Central memory CD4-positive, alpha-beta T cell (primary cell): Measurements from ENCODE around the gene MOAP1.
"Not testable (repeated sequence)": the region's sequence is repeated elsewhere in the genome, so short reads cannot be mapped to it uniquely, and the experiment has no call there.

ENCODE experiments used
- DNase-seq: peaks from one replicate; pipeline ENCODE4 v3.0.0; 2022
- total RNA-seq, 3 experiments: gene quantifications; one replicate each; lab custom pipeline; 2026; lab: John Stamatoyannopoulos, UW

The MOAP1 gene
- total RNA-seq: 31.5 to 117 (median 109) reads per million in 3 experiments

- peak; percentile 93 for DNase-seq
These were observed at the start of gene MOAP1, which contains the start of gene LYSET for GRCh38 chr14:93184391-93185348. Gene MOAP1, minus strand, starts transcription at chr14:93184897. Its CDS starts 655 bp downstream, at chr14:93184242. Gene LYSET, plus strand, starts transcription at chr14:93185317. Its CDS starts 89 bp downstream, at chr14:93185406.

DNA sequence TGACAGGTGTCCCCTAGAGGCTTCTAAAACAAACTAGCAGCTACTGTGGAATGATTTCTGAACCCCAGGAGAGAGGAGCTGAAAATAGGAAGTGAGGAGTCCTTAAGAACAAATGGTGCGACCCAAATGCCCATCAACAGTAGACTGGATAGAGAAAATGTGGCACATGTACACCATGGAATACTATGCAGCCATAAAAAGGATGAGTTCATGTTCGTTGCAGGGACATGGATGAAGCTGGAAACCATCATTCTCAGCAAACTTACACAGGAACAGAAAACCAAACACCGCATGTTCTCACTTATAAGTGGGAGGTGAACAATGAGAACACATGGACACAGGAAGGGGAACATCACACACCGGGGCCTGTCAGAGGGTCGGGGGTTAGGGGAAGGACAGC, 48.4 kb upstream of the MOAP1 start:
- not testable (repeated sequence) for DNase-seq

DNA sequence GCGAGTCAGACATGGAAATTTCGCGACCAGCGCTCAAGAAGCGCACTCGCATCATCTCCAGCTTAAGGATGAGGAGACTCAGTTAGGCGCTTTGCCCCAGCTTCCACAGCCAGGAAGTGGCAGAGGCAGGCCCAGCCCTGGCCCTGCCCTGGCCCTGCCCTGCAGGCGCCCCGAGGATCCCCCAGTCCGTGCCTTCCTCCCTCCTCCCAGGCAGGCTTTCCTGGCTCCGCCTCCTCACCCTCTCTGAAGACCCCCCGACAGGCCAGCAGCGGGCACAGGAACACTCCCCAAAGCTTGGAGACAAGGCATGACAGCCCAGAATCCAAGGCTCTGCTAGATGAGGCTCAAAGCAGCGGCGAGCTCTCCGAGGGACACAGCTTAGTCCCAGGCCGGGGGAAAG, 47.5 kb upstream of the MOAP1 start:
- no peak for DNase-seq

- no peak for DNase-seq
These were observed 46.7 kb upstream of the MOAP1 start for GRCh38 chr14:93231129-93231979.

DNA sequence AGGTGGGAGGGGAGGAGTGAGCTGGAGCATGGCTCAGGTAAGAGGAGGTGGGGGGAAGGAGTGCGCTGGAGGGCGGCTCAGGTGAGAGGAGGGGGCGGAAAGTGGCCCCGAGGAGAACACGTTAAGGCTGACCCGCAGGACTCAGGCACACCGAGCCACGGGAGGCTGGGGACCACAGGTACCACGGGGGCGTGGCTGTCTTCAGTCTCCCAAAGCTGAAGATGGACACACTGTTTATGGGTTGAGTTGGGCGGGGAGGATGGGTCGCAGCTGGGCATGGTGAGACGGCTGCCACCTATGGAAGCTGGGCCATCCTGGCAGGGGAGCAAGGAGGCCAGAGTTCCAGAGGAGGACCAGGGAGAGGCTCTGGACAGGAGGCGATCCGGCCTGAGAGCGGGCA, 45.8 kb upstream of the MOAP1 start:
- DNase-seq: no peak

GRCh38 chr14:93228550-93228949, 43.9 kb upstream of the MOAP1 start:
- DNase-seq: no peak

GRCh38 chr14:93223565-93223964, 38.9 kb upstream of the MOAP1 start:
- no peak for DNase-seq

DNA sequence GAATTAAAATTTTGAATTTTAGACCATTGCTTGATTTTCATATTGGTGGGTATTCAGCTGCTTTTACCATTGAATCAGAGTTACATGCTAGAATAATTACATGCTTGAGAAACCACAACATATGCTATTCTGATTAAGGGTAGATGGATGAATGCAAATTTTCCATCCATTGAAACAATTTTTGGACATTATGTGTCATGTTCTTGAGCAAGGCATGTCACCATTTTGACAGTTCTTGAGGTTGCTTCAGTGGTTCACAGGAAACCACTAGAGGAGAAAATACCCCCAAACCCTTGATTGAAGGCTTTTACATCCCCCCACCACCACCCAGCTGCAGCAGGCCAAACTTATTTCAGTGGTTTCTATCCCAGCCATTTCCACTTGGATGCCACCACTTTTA, 35.8 kb upstream of the MOAP1 start:
- DNase-seq: no peak

- peak; percentile 44 for DNase-seq
These were observed 34.5 kb upstream of the MOAP1 start for GRCh38 chr14:93219103-93219726.

DNA sequence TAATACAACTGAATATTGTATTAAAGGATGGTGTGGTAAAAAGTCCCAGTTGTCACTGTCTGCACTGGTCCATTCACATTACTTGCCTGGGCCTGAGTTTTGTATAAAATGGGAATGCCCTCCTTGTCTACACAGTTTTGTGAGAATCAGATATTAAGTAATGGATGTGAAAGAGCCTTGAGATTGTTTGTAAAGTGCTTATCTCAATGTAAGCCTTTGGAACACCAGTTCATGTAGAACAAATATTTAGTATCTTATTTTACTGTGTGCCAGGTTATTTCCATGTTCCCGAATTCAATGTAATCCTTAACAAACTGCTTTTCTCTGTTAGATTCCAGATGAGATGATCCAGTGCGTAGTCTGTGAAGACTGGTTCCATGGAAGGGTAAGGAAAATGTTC, 29.9 kb upstream of the MOAP1 start:
- no peak for DNase-seq

DNA sequence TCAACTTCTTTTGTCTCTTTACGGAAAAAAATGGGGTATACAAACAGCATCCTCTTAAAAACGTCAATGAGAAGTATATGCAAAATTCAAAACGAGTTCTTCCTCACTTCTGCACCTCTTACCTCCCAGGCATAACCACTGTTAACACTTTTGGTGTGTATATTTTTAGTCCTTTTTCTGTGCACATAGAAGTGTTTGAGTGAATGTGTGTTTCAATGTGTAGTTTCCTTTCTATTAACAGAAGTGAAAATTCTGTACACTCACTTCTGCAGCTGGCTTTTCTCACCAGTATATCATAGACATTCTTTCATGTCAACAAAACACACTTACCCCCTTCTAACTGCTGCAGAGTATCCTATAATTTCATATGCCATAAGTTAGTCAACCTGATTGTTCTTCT, 27.7 kb upstream of the MOAP1 start:
- DNase-seq: no peak

DNA sequence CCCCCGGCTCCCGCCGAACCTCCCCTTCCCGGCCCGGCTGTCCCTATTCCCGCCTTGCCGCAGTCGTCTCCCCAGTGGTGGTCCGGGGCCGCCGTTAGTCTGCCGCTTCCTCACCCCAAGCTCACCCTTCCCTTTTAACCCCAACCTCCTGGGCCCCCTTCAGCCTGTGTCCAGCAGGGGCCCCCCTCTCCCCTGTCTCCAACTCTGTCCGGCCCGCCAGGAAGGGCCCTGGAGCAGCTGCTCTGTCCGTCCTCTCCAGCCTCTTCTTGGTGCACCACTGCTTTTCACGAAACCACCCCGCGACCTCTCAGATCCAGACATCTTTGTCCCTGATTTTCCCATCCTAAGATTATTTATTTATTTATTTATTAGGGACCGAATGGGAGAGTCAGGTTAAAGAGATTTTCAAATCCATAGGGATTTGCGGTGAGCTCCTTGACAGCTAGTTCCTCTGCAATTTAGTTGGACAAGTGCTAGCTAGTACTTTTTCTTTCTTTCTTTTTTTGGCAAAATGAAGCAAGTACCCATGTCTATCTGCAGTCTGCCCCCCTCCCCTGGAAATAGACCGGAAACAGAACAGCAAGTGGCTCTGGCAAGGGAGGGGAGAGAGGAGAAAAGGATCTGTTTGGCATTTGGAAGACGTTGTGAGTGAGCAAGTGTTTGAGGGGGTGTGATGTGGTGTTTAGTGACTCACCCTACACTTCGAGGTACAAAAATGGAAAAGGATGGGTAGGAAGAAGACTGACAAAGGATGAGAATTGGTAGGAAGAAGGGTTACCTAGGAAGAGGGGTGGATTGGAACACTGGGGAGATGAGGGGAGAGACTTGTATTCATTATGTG, 23.0 kb upstream of the MOAP1 start:
- peak; percentile 23 for DNase-seq

GRCh38 chr14:93206793-93207467, 22.2 kb upstream of the MOAP1 start, which contains the start of the genes GON7 and UBR7:
Gene GON7, minus strand, starts transcription at chr14:93207065. Its CDS starts 28 bp downstream, at chr14:93207037.
Gene UBR7, plus strand, starts transcription at chr14:93207256. Its CDS starts 36 bp downstream, at chr14:93207292.
- peak; percentile 84 for DNase-seq

DNA sequence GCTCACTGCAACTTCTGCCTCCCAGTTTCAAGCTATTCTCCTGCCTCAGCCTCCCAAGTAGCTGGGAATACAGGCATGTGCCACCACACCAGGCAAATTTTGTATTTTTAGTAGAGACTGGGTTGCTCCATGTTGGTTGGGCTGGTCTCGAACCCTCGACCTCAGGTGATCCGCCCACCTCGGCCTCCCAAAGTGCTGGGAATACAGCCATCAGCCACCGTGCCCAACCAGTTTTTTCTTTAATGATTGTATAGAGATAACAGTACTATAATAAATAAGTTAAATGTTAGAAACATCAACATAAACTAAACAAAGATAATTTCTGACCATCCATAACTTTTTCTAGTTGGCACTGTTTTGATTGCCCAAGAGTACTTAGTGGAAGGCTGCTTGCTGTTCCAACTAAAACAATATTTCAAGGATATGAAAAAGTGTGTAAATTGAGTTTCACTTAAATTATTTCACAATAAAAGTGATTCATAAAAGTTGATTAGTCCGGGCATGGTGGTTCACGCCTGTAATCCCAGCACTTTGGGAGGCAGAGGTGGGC, 16.5 kb upstream of the MOAP1 start:
- DNase-seq: no peak

GRCh38 chr14:93200553-93200952, 15.9 kb upstream of the MOAP1 start:
- no peak for DNase-seq

GRCh38 chr14:93199031-93199430, 14.3 kb upstream of the MOAP1 start:
- no peak for DNase-seq

GRCh38 chr14:93195316-93195999, 10.8 kb upstream of the MOAP1 start:
- no peak for DNase-seq

- no peak for DNase-seq
These were observed 2.3 kb upstream of the MOAP1 start for GRCh38 chr14:93186956-93187355.

GRCh38 chr14:93186466-93186865, 1.8 kb upstream of the MOAP1 start:
- DNase-seq: no peak

GRCh38 chr14:93185349-93185720, 638 bp upstream of the MOAP1 start:
- DNase-seq: no peak
